Trophoblast cell (in vitro differentiated cells and primary cell): ENCODE results near the gene PPP1R9B.
A peak's percentile ranks its signal among the peaks of the same experiment; 100 is the strongest.

Experiments
- DNase-seq, 2 donors: peaks; one replicate each; pipeline ENCODE4 v3.0.0-alpha.2; 2016
- H2AFZ ChIP-seq: 2 replicates; pipeline ENCODE4 v1.6.1; 2013; ENCODE audit warnings: low read length, moderate library complexity, mild to moderate bottlenecking; ENCODE audit not compliant: insufficient read depth, poor library complexity
- H2AK5ac ChIP-seq: 2 replicates; pipeline ENCODE4 v1.6.1; 2013; ENCODE audit warnings: mild to moderate bottlenecking, low read length
- H2BK120ac ChIP-seq: 2 replicates; pipeline ENCODE4 v1.6.1; 2013; ENCODE audit warnings: low read length, mild to moderate bottlenecking, moderate library complexity; ENCODE audit not compliant: insufficient read depth, poor library complexity
- H2BK12ac ChIP-seq: 2 replicates; pipeline ENCODE4 v1.6.1; 2013; ENCODE audit warnings: mild to moderate bottlenecking, low read length, moderate library complexity
- H2BK5ac ChIP-seq: 2 replicates; pipeline ENCODE4 v1.6.1; 2013; ENCODE audit warnings: low read length, low read depth, moderate library complexity, mild to moderate bottlenecking; ENCODE audit not compliant: poor library complexity
- H3K14ac ChIP-seq: 2 replicates; pipeline ENCODE4 v1.6.1; 2013; ENCODE audit warnings: mild to moderate bottlenecking, low read length
- H3K18ac ChIP-seq: 2 replicates; pipeline ENCODE4 v1.6.1; 2013; ENCODE audit warnings: mild to moderate bottlenecking, low read length
- H3K23ac ChIP-seq: 2 replicates; pipeline ENCODE4 v1.6.1; 2013; ENCODE audit warnings: low read length
- H3K27ac ChIP-seq: 2 replicates; pipeline ENCODE4 v1.5.1; 2013; ENCODE audit warnings: low read depth, mild to moderate bottlenecking, inconsistent platforms, low read length, moderate library complexity
- H3K27me3 ChIP-seq: 2 replicates; pipeline ENCODE4 v1.6.1; 2013; ENCODE audit warnings: inconsistent platforms, mild to moderate bottlenecking, low read length, moderate library complexity; ENCODE audit not compliant: insufficient read depth
- H3K36me3 ChIP-seq, 2 experiments: 1 replicate in 1 of 2; 2 replicates in 1 of 2; pipeline ENCODE4 v1.6.1; 2013; ENCODE audit warnings: low read length in 2 of 2, mild to moderate bottlenecking in 2 of 2, moderate library complexity in 1 of 2; ENCODE audit not compliant: insufficient read depth in 2 of 2, control insufficient read depth in 1 of 2
- H3K4ac ChIP-seq: 2 replicates; pipeline ENCODE4 v1.6.1; 2013; ENCODE audit warnings: low read depth, mild to moderate bottlenecking, low read length, moderate library complexity
- H3K4me1 ChIP-seq, 2 experiments: 1 replicate in 1 of 2; 2 replicates in 1 of 2; pipeline ENCODE4 v1.6.1; 2013; ENCODE audit warnings: low read length in 2 of 2, mild to moderate bottlenecking in 2 of 2, moderate library complexity in 1 of 2; ENCODE audit not compliant: insufficient read depth in 2 of 2, control insufficient read depth in 1 of 2
- H3K4me2 ChIP-seq: 2 replicates; pipeline ENCODE4 v1.6.1; 2013; ENCODE audit warnings: inconsistent platforms, mild to moderate bottlenecking, low read length, moderate library complexity
- H3K4me3 ChIP-seq: 2 replicates; pipeline ENCODE4 v1.5.1; 2013; ENCODE audit warnings: mild to moderate bottlenecking, low read depth, low read length, inconsistent platforms
- H3K79me1 ChIP-seq: one replicate; pipeline ENCODE4 v1.6.1; 2013; ENCODE audit warnings: low read length
- H3K79me2 ChIP-seq: 2 replicates; pipeline ENCODE4 v1.6.1; 2013; ENCODE audit warnings: low read length, mild to moderate bottlenecking; ENCODE audit not compliant: control insufficient read depth, insufficient read depth, poor library complexity
- H3K9ac ChIP-seq: 2 replicates; pipeline ENCODE4 v1.6.1; 2013; ENCODE audit warnings: mild to moderate bottlenecking, low read length
- H3K9me3 ChIP-seq: 2 replicates; pipeline ENCODE4 v1.6.1; 2013; ENCODE audit warnings: low read depth, mild to moderate bottlenecking, control low read depth, inconsistent platforms, low read length; ENCODE audit not compliant: insufficient read depth
- H4K12ac ChIP-seq: 2 replicates; pipeline ENCODE4 v1.6.1; 2013; ENCODE audit warnings: low read depth, mild to moderate bottlenecking, low read length, moderate library complexity
- H4K8ac ChIP-seq: 2 replicates; pipeline ENCODE4 v1.6.1; 2013; ENCODE audit warnings: low read depth, mild to moderate bottlenecking, low read length, moderate library complexity
- H4K91ac ChIP-seq: one replicate; pipeline ENCODE4 v1.6.1; 2013; ENCODE audit warnings: low read depth, mild to moderate bottlenecking, low read length, moderate library complexity
- WGBS: extraction: QIAGEN DNeasy Blood & Tissue Kit; methylation state at CpG from one replicate; pipeline ENCODE4 v1.1.7; 2013; ENCODE audit warnings: missing lambda C conversion rate; ENCODE audit not compliant: insufficient read length, insufficient coverage; ENCODE audit errors: extremely low coverage; 5-methylcytosine and 5-hydroxymethylcytosine counted together

The PPP1R9B gene

GRCh38 chr17:50151937-50152547 lies 1.6 kb upstream of the PPP1R9B start:
- Histone ChIP-seq H3K27ac (peak overlapping the region; percentile 65), H3K4ac (peak overlapping the region; percentile 35), H2BK12ac (peak overlapping the region; percentile 1), H3K9me3 (no peaks in the 10 kb centered on the region), H3K27me3 (no peaks in the 10 kb centered on the region), H3K4me1 (peaks cover 15 to 25% of the 10 kb centered on the region in 2 experiments), H4K12ac (peak overlapping the region; percentile 83), H3K9ac (peak overlapping the region; percentile 10), H3K4me3 (peak overlapping the region; percentile 60), H3K36me3 (peaks cover 1 to 2% of the 10 kb centered on the region in 2 experiments), H2AFZ (peak overlapping the region; percentile 80), H4K8ac (peak overlapping the region; percentile 92), H3K23ac (no peak overlapping the region), H4K91ac (peak overlapping the region; percentile 90), H3K79me1 (peaks cover 23% of the 10 kb centered on the region), H2AK5ac (peak overlapping the region; percentile 42), H3K18ac (peak overlapping the region; percentile 66), H2BK120ac (peak overlapping the region; percentile 50), H3K14ac (peak overlapping the region; percentile 36), H2BK5ac (peak overlapping the region; percentile 78), H3K79me2 (peaks cover 19% of the 10 kb centered on the region), H3K4me2 (peak overlapping the region; percentile 63)
- DNase-seq: peak; percentile 85 to 87
- WGBS: no CpG with 5 or more reads among the region's 12 CpGs

- H2BK120ac ChIP-seq: peak overlapping the region; percentile 59
- H3K79me1 ChIP-seq: peaks cover 23% of the 10 kb centered on the region
- peaks cover 5 to 8% of the 10 kb centered on the region in 2 experiments for H3K36me3 ChIP-seq
- no peaks in the 10 kb centered on the region for H3K9me3 ChIP-seq
- H3K79me2 ChIP-seq: peaks cover 19% of the 10 kb centered on the region
- no peaks in the 10 kb centered on the region for H3K27me3 ChIP-seq
- H4K8ac ChIP-seq: peak overlapping the region; percentile 92
- peaks cover 15 to 27% of the 10 kb centered on the region in 2 experiments for H3K4me1 ChIP-seq
- DNase-seq: peak; percentile 86 to 93
- no peak overlapping the region for H3K23ac ChIP-seq
- peak overlapping the region; percentile 9 for H2AFZ ChIP-seq
- peak overlapping the region; percentile 71 for H4K91ac ChIP-seq
- peak overlapping the region; percentile 29 for H2BK12ac ChIP-seq
- peak overlapping the region; percentile 78 for H4K12ac ChIP-seq
- H3K18ac ChIP-seq: peak overlapping the region; percentile 12
- H2BK5ac ChIP-seq: peak overlapping the region; percentile 71
- peak overlapping the region; percentile 65 for H3K27ac ChIP-seq
- H3K4me3 ChIP-seq: peak overlapping the region; percentile 85
- H3K4ac ChIP-seq: peak overlapping the region; percentile 38
- H2AK5ac ChIP-seq: peak overlapping the region; percentile 75
- H3K9ac ChIP-seq: no peak overlapping the region
- peak overlapping the region; percentile 64 for H3K14ac ChIP-seq
- H3K4me2 ChIP-seq: peak overlapping the region; percentile 95
- WGBS: no CpG with 5 or more reads among the region's 40 CpGs
Measured at GRCh38 chr17:50151041-50151936, 812 bp upstream of the PPP1R9B start.

GRCh38 chr17:50149417-50150353 lies 792 bp downstream of the PPP1R9B start:
- no peaks in the 10 kb centered on the region for H3K27me3 ChIP-seq
- peaks cover 23% of the 10 kb centered on the region for H3K79me1 ChIP-seq
- H3K4me1 ChIP-seq: peaks cover 15 to 27% of the 10 kb centered on the region in 2 experiments
- DNase-seq: peak in 1 of 2 donors; percentile 70
- peak overlapping the region; percentile 74 for H4K8ac ChIP-seq
- H4K91ac ChIP-seq: peak overlapping the region; percentile 80
- H3K36me3 ChIP-seq: peaks cover 16 to 21% of the 10 kb centered on the region in 2 experiments
- no CpG with 5 or more reads among the region's 123 CpGs for WGBS
- peak overlapping the region; percentile 78 for H3K9ac ChIP-seq
- peak overlapping the region; percentile 84 for H3K4ac ChIP-seq
- peaks cover 19% of the 10 kb centered on the region for H3K79me2 ChIP-seq
- peak overlapping the region; percentile 31 for H2BK120ac ChIP-seq
- H3K4me2 ChIP-seq: peak overlapping the region; percentile 95
- peak overlapping the region; percentile 87 for H3K14ac ChIP-seq
- H2AFZ ChIP-seq: peak overlapping the region; percentile 74
- no peaks in the 10 kb centered on the region for H3K9me3 ChIP-seq
- no peak overlapping the region for H3K23ac ChIP-seq
- H3K27ac ChIP-seq: no peak overlapping the region
- peak overlapping the region; percentile 60 for H3K18ac ChIP-seq
- H2BK5ac ChIP-seq: peak overlapping the region; percentile 18
- H2BK12ac ChIP-seq: no peak overlapping the region
- peak overlapping the region; percentile 85 for H3K4me3 ChIP-seq
- peak overlapping the region; percentile 73 for H2AK5ac ChIP-seq
- peak overlapping the region; percentile 82 for H4K12ac ChIP-seq

GRCh38 chr17:50149091-50149416 lies 1.4 kb downstream of the PPP1R9B start:
- Histone ChIP-seq H3K9me3 (no peaks in the 10 kb centered on the region), H3K23ac (no peak overlapping the region), H3K14ac (peak overlapping the region; percentile 87), H3K9ac (peak overlapping the region; percentile 59), H2BK120ac (no peak overlapping the region), H3K4me3 (peak overlapping the region; percentile 85), H2BK12ac (no peak overlapping the region), H3K4ac (peak overlapping the region; percentile 84), H3K27me3 (no peaks in the 10 kb centered on the region), H3K79me2 (peaks cover 19% of the 10 kb centered on the region), H3K36me3 (peaks cover 22 to 27% of the 10 kb centered on the region in 2 experiments), H2BK5ac (peak overlapping the region; percentile 18), H4K12ac (peak overlapping the region; percentile 71), H3K4me1 (peaks cover 15 to 27% of the 10 kb centered on the region in 2 experiments), H4K91ac (peak overlapping the region; percentile 80), H2AFZ (peak overlapping the region; percentile 5), H4K8ac (peak overlapping the region; percentile 74), H3K18ac (peak overlapping the region; percentile 60), H3K4me2 (peak overlapping the region; percentile 95), H2AK5ac (peak overlapping the region; percentile 73), H3K27ac (peak overlapping the region; percentile 14), H3K79me1 (peaks cover 23% of the 10 kb centered on the region)
- WGBS: no CpG with 5 or more reads among the region's 30 CpGs
- DNase-seq: no peak
